ENCODE measurements around the gene ABHD17C.

DNA sequence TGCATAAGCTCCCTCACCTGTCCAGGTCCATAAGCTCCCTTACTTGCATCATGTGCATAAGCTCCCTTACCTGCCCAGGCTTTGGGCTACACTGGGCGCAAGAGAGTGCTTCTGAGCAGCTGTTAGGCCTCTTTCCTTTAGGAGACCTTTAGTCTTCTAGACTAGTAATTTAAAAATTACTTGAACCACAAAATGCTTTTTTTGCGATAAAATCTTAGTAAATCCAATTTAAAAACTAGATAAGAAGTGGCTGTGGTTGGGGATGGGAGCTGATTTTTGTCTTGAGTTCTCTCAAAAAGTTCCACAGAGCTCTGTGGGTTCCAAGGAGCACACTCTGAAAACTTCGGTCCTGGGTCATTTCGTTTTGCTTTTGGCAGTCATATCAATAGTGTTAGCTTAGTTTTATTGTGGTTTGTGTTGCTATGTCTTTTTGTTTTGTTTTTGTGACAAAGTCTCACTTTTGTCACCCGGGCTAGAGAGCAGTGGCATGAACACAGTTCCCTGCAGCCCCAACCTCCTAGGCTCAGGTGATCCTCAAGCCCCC lies 90.8 kb downstream of the ABHD17C start:
- TF ChIP-seq, protein P1, sequence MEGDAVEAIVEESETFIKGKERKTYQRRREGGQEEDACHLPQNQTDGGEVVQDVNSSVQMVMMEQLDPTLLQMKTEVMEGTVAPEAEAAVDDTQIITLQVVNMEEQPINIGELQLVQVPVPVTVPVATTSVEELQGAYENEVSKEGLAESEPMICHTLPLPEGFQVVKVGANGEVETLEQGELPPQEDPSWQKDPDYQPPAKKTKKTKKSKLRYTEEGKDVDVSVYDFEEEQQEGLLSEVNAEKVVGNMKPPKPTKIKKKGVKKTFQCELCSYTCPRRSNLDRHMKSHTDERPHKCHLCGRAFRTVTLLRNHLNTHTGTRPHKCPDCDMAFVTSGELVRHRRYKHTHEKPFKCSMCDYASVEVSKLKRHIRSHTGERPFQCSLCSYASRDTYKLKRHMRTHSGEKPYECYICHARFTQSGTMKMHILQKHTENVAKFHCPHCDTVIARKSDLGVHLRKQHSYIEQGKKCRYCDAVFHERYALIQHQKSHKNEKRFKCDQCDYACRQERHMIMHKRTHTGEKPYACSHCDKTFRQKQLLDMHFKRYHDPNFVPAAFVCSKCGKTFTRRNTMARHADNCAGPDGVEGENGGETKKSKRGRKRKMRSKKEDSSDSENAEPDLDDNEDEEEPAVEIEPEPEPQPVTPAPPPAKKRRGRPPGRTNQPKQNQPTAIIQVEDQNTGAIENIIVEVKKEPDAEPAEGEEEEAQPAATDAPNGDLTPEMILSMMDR (IDR thresholded peaks at IDR 0.05): no peak
- TF ChIP-seq EZH2 (IDR thresholded peaks at IDR 0.05): no peak
- TF ChIP-seq EZH2phosphoT487 (IDR thresholded peaks at IDR 0.05): no peak
